Measurements from ENCODE around the gene REELD1.

The REELD1 gene

GRCh38 chr4:146214238-146214637 is at the start of gene REELD1:
TSS of gene REELD1 (plus strand) at chr4:146214538. CDS start at chr4:146216953, 2,415 bp downstream.
- no peak within 1 kb of the TSS for H3K4me3 ChIP-seq (ENCODE audit: low read depth, low read length)
- DNase-seq (ENCODE audit: low read depth) = no peak
- TF ChIP-seq CTCF (IDR thresholded peaks at IDR 0.05; ENCODE audit: low read depth, low read length, missing control alignments) = no peak

GRCh38 chr4:146165221-146165620 is 49.1 kb upstream of the REELD1 start:
- no peak for TF ChIP-seq CTCF (IDR thresholded peaks at IDR 0.05; ENCODE audit: low read depth, low read length, missing control alignments)
- DNase-seq (ENCODE audit: low read depth) = no peak

GRCh38 chr4:146165840-146166239 is 48.5 kb upstream of the REELD1 start:
- no peak for DNase-seq (ENCODE audit: low read depth)
- no peak for TF ChIP-seq CTCF (IDR thresholded peaks at IDR 0.05; ENCODE audit: low read depth, low read length, missing control alignments)
- H3K4me3 ChIP-seq (ENCODE audit: low read depth, low read length) = no peak overlapping the region

More at GRCh38 chr4:146165221-146165620, 49.1 kb upstream of the REELD1 start:
- no peak overlapping the region for H3K4me3 ChIP-seq (ENCODE audit: low read depth, low read length)

- DNase-seq (ENCODE audit: low read depth) = no peak
- TF ChIP-seq CTCF (IDR thresholded peaks at IDR 0.05; ENCODE audit: low read depth, low read length, missing control alignments) = no peak
- no peak overlapping the region for H3K4me3 ChIP-seq (ENCODE audit: low read depth, low read length)
These were observed 44.2 kb upstream of the REELD1 start for GRCh38 chr4:146170149-146170548.

- DNase-seq (ENCODE audit: low read depth) = peak; percentile 58
- TF ChIP-seq CTCF (IDR thresholded peaks at IDR 0.05; ENCODE audit: low read depth, low read length, missing control alignments) = no peak
- peak within 1 kb of the TSS; percentile 88 for H3K4me3 ChIP-seq (ENCODE audit: low read depth, low read length)
These were observed 38.5 kb upstream of the REELD1 start, which contains the start of gene LSM6 for GRCh38 chr4:146175541-146176453. TSS of gene LSM6 (plus strand) at chr4:146175718. CDS start at chr4:146182922, 7,204 bp downstream.

- no peak for DNase-seq (ENCODE audit: low read depth)
- TF ChIP-seq CTCF (IDR thresholded peaks at IDR 0.05; ENCODE audit: low read depth, low read length, missing control alignments) = no peak
- peak overlapping the region; percentile 88 for H3K4me3 ChIP-seq (ENCODE audit: low read depth, low read length)
These were observed 37.4 kb upstream of the REELD1 start for GRCh38 chr4:146176891-146177290.
